Astrocyte (in vitro differentiated cells and primary cell): ENCODE results near the gene CCHCR1. TPM values are rescaled to one million over a fixed set of nuclear protein-coding genes. Genes with fewer than 3 reads are reported as not detected.

ENCODE experiments used
- DNase-seq: peaks from one replicate; pipeline ENCODE4 v3.0.0-alpha.2; 2010; ENCODE audit warnings: low read depth
- FAIRE-seq: peaks from 2 replicates; lab custom pipeline; 2011; peaks lifted over from hg19 to GRCh38; lab: Jason Lieb, UNC
- H2AFZ ChIP-seq: 2 replicates; pipeline ENCODE4 v1.6.0; 2012; ENCODE audit warnings: low read depth, low read length, inconsistent platforms
- H3K27ac ChIP-seq: 2 replicates; pipeline ENCODE4 v1.5.1; 2011; ENCODE audit warnings: low read depth, low read length, inconsistent platforms
- H3K27me3 ChIP-seq: 2 replicates; pipeline ENCODE4 v1.6.0; 2011; ENCODE audit warnings: low read length, inconsistent platforms; ENCODE audit not compliant: insufficient read depth
- H3K36me3 ChIP-seq: 2 replicates; pipeline ENCODE4 v1.5.1; 2011; ENCODE audit warnings: low read length, inconsistent platforms; ENCODE audit not compliant: insufficient read depth
- H3K4me1 ChIP-seq: 2 replicates; pipeline ENCODE4 v1.5.1; 2011; ENCODE audit warnings: low read length, inconsistent platforms; ENCODE audit not compliant: insufficient read depth
- H3K4me2 ChIP-seq: 2 replicates; pipeline ENCODE4 v1.6.0; 2012; ENCODE audit warnings: low read length, inconsistent platforms
- H3K4me3 ChIP-seq: 2 replicates; pipeline ENCODE4 v1.5.1; 2011; ENCODE audit warnings: low read depth, mild to moderate bottlenecking, low read length, inconsistent platforms; ENCODE audit not compliant: insufficient read depth
- H3K79me2 ChIP-seq: 2 replicates; pipeline ENCODE4 v1.6.0; 2012; ENCODE audit warnings: mild to moderate bottlenecking, low read length, inconsistent platforms; ENCODE audit not compliant: insufficient read depth
- H3K9ac ChIP-seq: 2 replicates; pipeline ENCODE4 v1.6.0; 2012; ENCODE audit warnings: mild to moderate bottlenecking, low read length, inconsistent platforms
- H3K9me3 ChIP-seq: 2 replicates; pipeline ENCODE4 v1.5.1; 2012; ENCODE audit warnings: low read depth, mild to moderate bottlenecking, low read length, inconsistent platforms; ENCODE audit not compliant: insufficient read depth
- H4K20me1 ChIP-seq: 2 replicates; pipeline ENCODE4 v1.6.0; 2012; ENCODE audit warnings: low read length, inconsistent platforms; ENCODE audit not compliant: insufficient read depth
- H3K27ac Mint-ChIP-seq: one replicate; pipeline ENCODE4 v1.8.0; 2021; ENCODE audit warnings: mild to moderate bottlenecking, mixed read lengths; ENCODE audit not compliant: unreplicated experiment
- H3K27me3 Mint-ChIP-seq: one replicate; pipeline ENCODE4 v1.8.0; 2021; ENCODE audit warnings: low read depth, mixed read lengths; ENCODE audit not compliant: unreplicated experiment
- H3K36me3 Mint-ChIP-seq: one replicate; pipeline ENCODE4 v1.8.0; 2021; ENCODE audit warnings: low read depth, mixed read lengths; ENCODE audit not compliant: unreplicated experiment
- H3K4me1 Mint-ChIP-seq: one replicate; pipeline ENCODE4 v1.8.0; 2021; ENCODE audit warnings: low read depth, mixed read lengths; ENCODE audit not compliant: unreplicated experiment
- H3K4me3 Mint-ChIP-seq: one replicate; pipeline ENCODE4 v1.8.0; 2021; ENCODE audit warnings: mild to moderate bottlenecking, moderate library complexity, mixed read lengths; ENCODE audit not compliant: unreplicated experiment
- H3K9me3 Mint-ChIP-seq: one replicate; pipeline ENCODE4 v1.8.0; 2021; ENCODE audit warnings: mild to moderate bottlenecking, mixed read lengths; ENCODE audit not compliant: unreplicated experiment
- CTCF ChIP-seq: IDR thresholded peaks from 2 replicates; pipeline ENCODE4 v1.5.1; 2011; ENCODE audit warnings: low read depth, mild to moderate bottlenecking, inconsistent platforms, low read length, moderate library complexity; ENCODE audit not compliant: insufficient read depth
- EZH2 ChIP-seq: IDR thresholded peaks from 2 replicates; pipeline ENCODE4 v1.6.1; 2012; ENCODE audit warnings: mild to moderate bottlenecking, low read length, inconsistent platforms; ENCODE audit not compliant: insufficient read depth
- total RNA-seq: library from RNA; stranded (reverse); gene quantifications from 2 replicates; pipeline ENCODE4 v1.2.1, GENCODE V29; 2021

The CCHCR1 gene
- total RNA-seq, 1 donor from 2014 or later = 11.5 TPM

GRCh38 chr6:31152781-31153180 is 4.8 kb downstream of the CCHCR1 start:
- Histone ChIP-seq H3K9me3 (no peaks in the 10 kb centered on the region), H2AFZ (no peak overlapping the region), H3K9ac (no peak overlapping the region), H3K36me3 (no peaks in the 10 kb centered on the region), H3K4me2 (no peak overlapping the region), H3K4me1 (peaks cover 5% of the 10 kb centered on the region), H3K4me3 (no peak overlapping the region), H3K27ac (no peak overlapping the region), H4K20me1 (no peaks in the 10 kb centered on the region), H3K79me2 (peaks cover 4% of the 10 kb centered on the region), H3K27me3 (no peaks in the 10 kb centered on the region)
- Mint-ChIP-seq H3K9me3 (no peaks in the 10 kb centered on the region), H3K4me1 (no peaks in the 10 kb centered on the region), H3K4me3 (no peak overlapping the region), H3K36me3 (peaks cover 14% of the 10 kb centered on the region), H3K27ac (no peak overlapping the region), H3K27me3 (no peaks in the 10 kb centered on the region)
- no peak for FAIRE-seq
- no peak for TF ChIP-seq CTCF
- TF ChIP-seq EZH2 = no peak
- DNase-seq = no peak

- DNase-seq (no peak), FAIRE-seq (no peak)
- Histone ChIP-seq H3K9me3 (no peaks in the 10 kb centered on the region), H3K27ac (no peak overlapping the region), H4K20me1 (no peaks in the 10 kb centered on the region), H3K9ac (no peak overlapping the region), H3K4me1 (no peaks in the 10 kb centered on the region), H3K36me3 (peaks cover 3% of the 10 kb centered on the region), H3K27me3 (no peaks in the 10 kb centered on the region), H2AFZ (no peak overlapping the region), H3K4me3 (no peak overlapping the region), H3K4me2 (no peak overlapping the region), H3K79me2 (no peaks in the 10 kb centered on the region)
- Mint-ChIP-seq H3K9me3 (no peaks in the 10 kb centered on the region), H3K4me3 (no peak overlapping the region), H3K4me1 (no peaks in the 10 kb centered on the region), H3K27me3 (no peaks in the 10 kb centered on the region), H3K36me3 (peaks cover 20% of the 10 kb centered on the region), H3K27ac (no peak overlapping the region)
- TF ChIP-seq EZH2 = no peak
- TF ChIP-seq CTCF = no peak
Observed at GRCh38 chr6:31149827-31150447, 7.7 kb downstream of the CCHCR1 start.

- Histone ChIP-seq H3K4me3 (no peak overlapping the region), H3K4me2 (no peak overlapping the region), H3K9ac (no peak overlapping the region), H3K9me3 (no peaks in the 10 kb centered on the region), H4K20me1 (no peaks in the 10 kb centered on the region), H3K79me2 (no peaks in the 10 kb centered on the region), H3K27me3 (no peaks in the 10 kb centered on the region), H3K36me3 (peaks cover 3% of the 10 kb centered on the region), H2AFZ (no peak overlapping the region), H3K27ac (no peak overlapping the region), H3K4me1 (peaks cover 10% of the 10 kb centered on the region)
- no peaks in the 10 kb centered on the region for H3K27me3 Mint-ChIP-seq
- H3K4me3 Mint-ChIP-seq = no peak overlapping the region
- H3K4me1 Mint-ChIP-seq = peaks cover 19% of the 10 kb centered on the region
- no peaks in the 10 kb centered on the region for H3K9me3 Mint-ChIP-seq
- peaks cover 13% of the 10 kb centered on the region for H3K36me3 Mint-ChIP-seq
- TF ChIP-seq EZH2 (no peak), CTCF (no peak)
- H3K27ac Mint-ChIP-seq = no peak overlapping the region
- DNase-seq (no peak), FAIRE-seq (no peak)
Observed at GRCh38 chr6:31145386-31145785, 12.2 kb downstream of the CCHCR1 start.
